Measurements from ENCODE around the gene CEP250.

Gene CEP250

DNA sequence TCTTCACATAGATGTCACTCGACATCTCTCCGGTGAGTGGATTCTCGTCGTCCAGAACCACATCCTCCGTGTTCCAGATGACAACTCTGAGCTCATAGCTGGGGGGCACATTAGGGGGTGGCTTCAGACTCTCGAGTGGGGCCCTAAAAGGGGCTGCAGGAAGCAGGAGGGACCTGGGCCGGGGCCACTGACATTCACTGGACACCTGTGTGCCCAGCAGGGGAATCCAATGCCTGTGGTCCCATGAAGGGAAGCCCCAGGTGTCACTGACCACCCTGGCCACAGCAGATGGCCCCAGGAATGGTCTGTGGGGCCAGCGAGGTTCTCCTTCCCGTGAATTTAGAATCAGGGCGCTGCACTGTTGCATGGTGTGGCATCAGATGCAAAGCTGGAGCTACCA is 105.1 kb downstream of the CEP250 start:
- no peak for TF ChIP-seq CTCF (conservative IDR thresholded peaks at IDR 0.05; ENCODE audit: low read depth, low read length)
- no peak for DNase-seq (ENCODE audit: low read depth)
- H3K4me3 ChIP-seq (ENCODE audit: low read length): no peak overlapping the region

DNA sequence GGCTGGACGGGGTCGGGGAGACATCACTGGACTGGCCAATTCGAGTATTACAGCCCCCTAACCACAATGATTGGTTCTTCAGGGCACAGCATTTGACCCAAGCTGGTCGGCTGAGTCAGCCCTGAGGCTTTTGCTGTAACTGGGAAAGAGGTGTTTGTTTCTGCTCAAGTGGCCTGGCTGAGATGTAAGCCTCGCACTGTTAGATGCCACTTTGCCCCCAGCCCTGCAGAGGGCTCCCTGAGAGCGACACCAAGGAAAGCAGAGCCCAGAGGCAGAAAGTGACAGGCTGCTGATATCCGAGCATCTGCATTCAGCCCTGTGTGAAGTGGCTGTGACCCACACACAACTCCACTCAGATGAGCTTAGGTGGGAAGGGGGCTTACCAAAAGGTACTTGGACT is 105.9 kb downstream of the CEP250 start:
- peak; percentile 21 for DNase-seq (ENCODE audit: low read depth)
- no peak overlapping the region for H3K4me3 ChIP-seq (ENCODE audit: low read length)
- TF ChIP-seq CTCF (conservative IDR thresholded peaks at IDR 0.05; ENCODE audit: low read depth, low read length): peak; percentile 64

- no peak for TF ChIP-seq CTCF (conservative IDR thresholded peaks at IDR 0.05; ENCODE audit: low read depth, low read length)
- no peak for DNase-seq (ENCODE audit: low read depth)
- H3K4me3 ChIP-seq (ENCODE audit: low read length): no peak overlapping the region
These were observed 106.3 kb downstream of the CEP250 start for GRCh38 chr20:35561671-35562070.

DNA sequence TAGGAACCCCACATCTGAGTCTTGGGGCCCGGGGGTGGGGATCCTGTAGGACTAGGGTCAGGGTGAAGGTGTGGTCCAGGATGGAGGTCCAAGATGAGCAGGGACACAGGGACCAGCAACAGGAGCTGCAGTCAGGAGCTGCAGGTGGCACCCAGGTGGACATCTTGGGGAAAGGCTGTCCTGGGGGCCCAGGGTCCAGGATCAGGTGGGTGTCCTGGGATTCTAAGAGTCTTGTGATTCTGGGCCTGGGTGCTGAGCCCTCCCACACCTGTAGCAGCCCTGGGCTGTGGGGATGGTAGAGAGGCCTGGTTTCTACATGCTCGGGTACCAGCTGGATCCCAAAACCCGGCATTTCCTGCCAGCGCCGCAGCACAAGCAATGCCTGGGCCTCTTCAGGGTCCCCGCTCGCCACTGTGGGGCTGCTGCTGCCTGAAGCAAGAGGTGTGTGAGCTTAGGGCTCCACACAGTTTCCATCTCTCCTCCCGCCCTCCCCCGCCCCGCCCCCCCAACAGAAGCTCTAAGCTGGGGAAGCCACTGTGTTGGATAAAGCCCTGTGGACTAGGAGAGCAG is 107.2 kb downstream of the CEP250 start:
- DNase-seq (ENCODE audit: low read depth): no peak
- no peak overlapping the region for H3K4me3 ChIP-seq (ENCODE audit: low read length)

DNA sequence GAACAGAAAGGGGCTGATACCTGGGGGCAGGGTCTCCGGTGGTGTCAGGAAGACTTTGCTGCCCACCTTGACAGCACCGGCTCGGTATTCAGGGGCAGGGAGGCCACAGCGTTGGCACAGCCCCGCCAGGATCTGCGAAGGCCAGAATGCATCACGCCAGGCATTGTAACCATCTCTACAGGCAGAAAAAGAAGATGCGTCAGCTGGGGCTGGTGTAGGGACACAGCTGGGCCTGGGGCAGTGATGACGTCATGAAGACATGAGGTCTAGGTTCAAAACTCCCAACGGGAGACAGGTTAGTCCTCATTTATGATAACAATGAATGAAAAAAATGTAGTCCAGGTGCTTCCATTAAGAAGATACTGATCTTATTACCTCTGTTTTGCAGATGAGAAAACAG is 108.4 kb downstream of the CEP250 start:
- no peak overlapping the region for H3K4me3 ChIP-seq (ENCODE audit: low read length)
- no peak for TF ChIP-seq CTCF (conservative IDR thresholded peaks at IDR 0.05; ENCODE audit: low read depth, low read length)
- no peak for DNase-seq (ENCODE audit: low read depth)

More for the DNA sequence above, 107.2 kb downstream of the CEP250 start:
- no peak for TF ChIP-seq CTCF (conservative IDR thresholded peaks at IDR 0.05; ENCODE audit: low read depth, low read length)

DNA sequence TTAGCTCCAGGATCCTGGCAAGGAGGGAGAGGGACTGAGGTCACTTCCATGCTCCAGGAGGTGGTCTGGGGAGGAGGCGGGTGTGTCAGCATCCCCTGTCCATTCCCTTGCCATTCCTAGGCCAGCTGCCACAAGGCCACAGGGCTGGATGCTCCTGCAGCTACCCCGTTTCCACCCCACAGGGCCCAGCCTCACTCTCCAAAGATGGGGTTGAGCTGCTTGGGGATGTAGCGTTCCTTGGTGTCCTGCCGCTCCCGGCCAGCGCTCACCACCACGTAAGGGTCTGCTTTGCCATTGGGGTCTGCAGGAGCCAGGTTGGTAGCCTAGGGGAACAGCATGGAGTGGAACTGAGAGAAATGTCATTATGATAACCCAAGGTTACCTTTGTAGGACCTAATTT is 109.5 kb downstream of the CEP250 start:
- TF ChIP-seq CTCF (conservative IDR thresholded peaks at IDR 0.05; ENCODE audit: low read depth, low read length): no peak
- H3K4me3 ChIP-seq (ENCODE audit: low read length): no peak overlapping the region
- DNase-seq (ENCODE audit: low read depth): no peak

- DNase-seq (ENCODE audit: low read depth): no peak
- peak; percentile 29 for TF ChIP-seq CTCF (conservative IDR thresholded peaks at IDR 0.05; ENCODE audit: low read depth, low read length)
- H3K4me3 ChIP-seq (ENCODE audit: low read length): no peak overlapping the region
These were observed 113.2 kb downstream of the CEP250 start for GRCh38 chr20:35568645-35569044.

Data from retinal pigment epithelial cell (primary cell).